Measurements from ENCODE around the gene NUDT5. TPM values are rescaled to one million over a fixed set of nuclear protein-coding genes. Genes with fewer than 3 reads are reported as not detected.

NUDT5 gene
- total RNA-seq, 1 experiment from 2014 or later, result 119 TPM

GRCh38 chr10:12191715-12192114 lies 4.0 kb downstream of the NUDT5 start:
- H3K4me1 Mint-ChIP-seq, result peaks cover 37% of the 10 kb centered on the region
- H3K36me3 Mint-ChIP-seq, result peaks cover 29% of the 10 kb centered on the region
- CTCF ChIA-PET, result no interaction called here
- DNase-seq (ENCODE audit: low spot score) (no peak), ATAC-seq (no peak)
- H3K27me3 Mint-ChIP-seq (ENCODE audit: low read depth), result no peaks in the 10 kb centered on the region
- no peak overlapping the region for H3K4me3 Mint-ChIP-seq
- POLR2A ChIA-PET, result no interaction called here
- TF ChIP-seq ZNF317 (CRISPR knock-in tag; IDR thresholded peaks at IDR 0.05; ENCODE audit: borderline replicate concordance, low read depth), result no peak
- no peak for TF ChIP-seq RORB (CRISPR knock-in tag; IDR thresholded peaks at IDR 0.05)
- TF ChIP-seq PRRX2 (CRISPR knock-in tag; IDR thresholded peaks at IDR 0.05), result no peak
- TF ChIP-seq PRDM15 (CRISPR knock-in tag; IDR thresholded peaks at IDR 0.05), result no peak
- TF ChIP-seq ZMAT4 (CRISPR knock-in tag; IDR thresholded peaks at IDR 0.05), result no peak
- TF ChIP-seq ZNF671 (CRISPR knock-in tag; IDR thresholded peaks at IDR 0.05), result no peak
- no peak for TF ChIP-seq CTCF (IDR thresholded peaks at IDR 0.05)
- no peak for TF ChIP-seq MXD4 (CRISPR knock-in tag; IDR thresholded peaks at IDR 0.05; ENCODE audit: borderline replicate concordance)
- TF ChIP-seq CREB1 (CRISPR knock-in tag; IDR thresholded peaks at IDR 0.05), result no peak
- TF ChIP-seq IRF1 (CRISPR knock-in tag; IDR thresholded peaks at IDR 0.05), result no peak
- no peak for TF ChIP-seq ATF2 (CRISPR knock-in tag; IDR thresholded peaks at IDR 0.05; ENCODE audit: borderline replicate concordance, low read depth)
- TF ChIP-seq AR (CRISPR knock-in tag; IDR thresholded peaks at IDR 0.05), result no peak
- TF ChIP-seq FOXJ3 (CRISPR knock-in tag; IDR thresholded peaks at IDR 0.05; ENCODE audit: borderline replicate concordance), result no peak
- no peak for TF ChIP-seq ERG (CRISPR knock-in tag; IDR thresholded peaks at IDR 0.05)
- no peak for TF ChIP-seq ZNF232 (CRISPR knock-in tag; IDR thresholded peaks at IDR 0.05)
- TF ChIP-seq ZNF281 (CRISPR knock-in tag; IDR thresholded peaks at IDR 0.05), result no peak
- no peak for TF ChIP-seq ATF1 (CRISPR knock-in tag; IDR thresholded peaks at IDR 0.05)
- no peak for TF ChIP-seq SP1 (CRISPR knock-in tag; conservative IDR thresholded peaks at IDR 0.05)
- TF ChIP-seq TEAD4 (CRISPR knock-in tag; IDR thresholded peaks at IDR 0.05), result no peak
- TF ChIP-seq GTF2I (CRISPR knock-in tag; conservative IDR thresholded peaks at IDR 0.05), result no peak
- H3K9me3 Mint-ChIP-seq, result no peaks in the 10 kb centered on the region
- peak overlapping the region; percentile 80; the same call in 1 of the 2 replicates for H3K27ac Mint-ChIP-seq
